HG02852 (cell line): ENCODE results near the gene PRR36.
A peak's percentile ranks its signal among the peaks of the same experiment; 100 is the strongest.

ENCODE experiments used
- ATAC-seq: cut with Tn5 transposase; IDR thresholded peaks from one replicate; pipeline ENCODE4 v1.9.1; 2021; ENCODE audit warnings: mild to moderate bottlenecking, moderate library complexity; ENCODE audit not compliant: unreplicated experiment

The PRR36 gene

GRCh38 chr19:7913652-7914051 is 39.5 kb upstream of the PRR36 start:
- no peak for ATAC-seq

- no peak for ATAC-seq
Observed at GRCh38 chr19:7912697-7913564, 38.7 kb upstream of the PRR36 start.

- ATAC-seq = no peak
Observed at GRCh38 chr19:7912144-7912696, 38.0 kb upstream of the PRR36 start.

GRCh38 chr19:7911508-7912143 is 37.4 kb upstream of the PRR36 start:
- no peak for ATAC-seq

- no peak for ATAC-seq
Observed at GRCh38 chr19:7910321-7911161, 36.4 kb upstream of the PRR36 start.

GRCh38 chr19:7909471-7910067 is 35.4 kb upstream of the PRR36 start:
- no peak for ATAC-seq

GRCh38 chr19:7908742-7909461 is 34.7 kb upstream of the PRR36 start:
- no peak for ATAC-seq

- no peak for ATAC-seq
Observed at GRCh38 chr19:7908078-7908699, 34.0 kb upstream of the PRR36 start.

GRCh38 chr19:7907544-7907943 is 33.4 kb upstream of the PRR36 start:
- no peak for ATAC-seq

GRCh38 chr19:7907122-7907521 is 32.9 kb upstream of the PRR36 start:
- no peak for ATAC-seq

GRCh38 chr19:7905859-7906258 is 31.7 kb upstream of the PRR36 start:
- no peak for ATAC-seq

- ATAC-seq = no peak
Observed at GRCh38 chr19:7905268-7905667, 31.1 kb upstream of the PRR36 start.

GRCh38 chr19:7904074-7905020 is 30.2 kb upstream of the PRR36 start:
- peak; percentile 38 for ATAC-seq

- peak; percentile 80 for ATAC-seq
Observed at GRCh38 chr19:7903244-7904073, 29.3 kb upstream of the PRR36 start, which contains the start of gene MAP2K7. MAP2K7 (plus strand) TSS chr19:7903877; CDS start chr19:7903945, 68 bp downstream.

- no peak for ATAC-seq
Observed at GRCh38 chr19:7902796-7903243, 28.6 kb upstream of the PRR36 start.

GRCh38 chr19:7901337-7901736 is 27.1 kb upstream of the PRR36 start:
- no peak for ATAC-seq

GRCh38 chr19:7900931-7901330 is 26.7 kb upstream of the PRR36 start:
- no peak for ATAC-seq
